ENCODE data around the gene VSIR.

DNA sequence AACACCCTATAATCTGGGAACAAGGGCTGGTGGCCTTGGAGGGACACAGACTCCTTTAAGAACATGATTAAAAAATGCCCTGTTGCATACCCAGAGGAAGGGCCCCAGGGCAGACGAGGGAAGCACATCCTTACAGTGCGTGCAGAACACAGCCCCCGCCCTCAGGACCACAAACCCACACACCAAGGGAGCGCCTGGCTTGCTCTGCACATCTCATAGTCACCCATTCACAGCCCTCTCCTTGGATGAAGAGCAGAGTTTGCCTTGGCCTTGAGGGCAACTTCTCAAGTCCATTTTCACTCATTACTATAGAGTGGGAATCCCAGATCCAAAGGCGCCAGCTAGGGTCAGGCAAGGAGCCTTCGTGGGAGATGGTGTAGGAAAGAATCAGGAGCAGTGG lies 6.3 kb upstream of the VSIR start:
- TF ChIP-seq, protein P1, sequence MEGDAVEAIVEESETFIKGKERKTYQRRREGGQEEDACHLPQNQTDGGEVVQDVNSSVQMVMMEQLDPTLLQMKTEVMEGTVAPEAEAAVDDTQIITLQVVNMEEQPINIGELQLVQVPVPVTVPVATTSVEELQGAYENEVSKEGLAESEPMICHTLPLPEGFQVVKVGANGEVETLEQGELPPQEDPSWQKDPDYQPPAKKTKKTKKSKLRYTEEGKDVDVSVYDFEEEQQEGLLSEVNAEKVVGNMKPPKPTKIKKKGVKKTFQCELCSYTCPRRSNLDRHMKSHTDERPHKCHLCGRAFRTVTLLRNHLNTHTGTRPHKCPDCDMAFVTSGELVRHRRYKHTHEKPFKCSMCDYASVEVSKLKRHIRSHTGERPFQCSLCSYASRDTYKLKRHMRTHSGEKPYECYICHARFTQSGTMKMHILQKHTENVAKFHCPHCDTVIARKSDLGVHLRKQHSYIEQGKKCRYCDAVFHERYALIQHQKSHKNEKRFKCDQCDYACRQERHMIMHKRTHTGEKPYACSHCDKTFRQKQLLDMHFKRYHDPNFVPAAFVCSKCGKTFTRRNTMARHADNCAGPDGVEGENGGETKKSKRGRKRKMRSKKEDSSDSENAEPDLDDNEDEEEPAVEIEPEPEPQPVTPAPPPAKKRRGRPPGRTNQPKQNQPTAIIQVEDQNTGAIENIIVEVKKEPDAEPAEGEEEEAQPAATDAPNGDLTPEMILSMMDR (IDR thresholded peaks at IDR 0.05), result no peak
- no peak for TF ChIP-seq POLR2A (IDR thresholded peaks at IDR 0.05)

All from testis (tissue), 2 donors.